ENCODE data around the gene SNAP25.

Gene SNAP25

DNA sequence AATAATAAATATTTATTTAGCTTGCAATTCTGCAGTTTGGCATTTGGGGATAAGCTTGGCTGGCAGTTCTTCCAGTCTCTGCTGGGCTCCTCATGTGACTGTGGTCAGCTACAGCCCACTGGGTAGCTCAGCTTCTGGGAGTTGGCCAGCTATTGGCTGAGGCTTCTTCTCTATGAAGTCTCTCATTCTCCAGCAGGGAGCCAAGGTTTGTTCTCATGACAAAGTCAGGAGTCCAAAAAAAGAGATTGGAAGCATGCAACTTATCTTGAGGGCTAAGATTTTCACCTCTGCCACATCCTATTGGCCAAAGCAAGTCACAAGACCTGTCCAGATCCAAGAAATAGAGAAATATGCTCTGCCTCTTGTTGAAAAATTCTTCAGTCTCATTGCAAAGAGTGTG is 94.6 kb downstream of the SNAP25 start:
- Histone ChIP-seq H3K9ac (ENCODE audit: low read depth, low read length) (no peak overlapping the region), H3K27me3 (ENCODE audit: insufficient read depth, low read length) (no peaks in the 10 kb centered on the region), H3K4me3 (ENCODE audit: low read length) (peak overlapping the region; percentile 31; the same call in 1 of the 2 replicates), H3K9me3 (ENCODE audit: insufficient read depth, low read depth, low read length) (peaks cover 12% of the 10 kb centered on the region), H3K36me3 (ENCODE audit: insufficient read depth, low read depth, low read length) (no peaks in the 10 kb centered on the region), H3K27ac (ENCODE audit: low read length) (no peak overlapping the region), H3K4me1 (ENCODE audit: insufficient read depth, low read length) (peaks cover 21% of the 10 kb centered on the region; the same call in 1 of the 2 replicates)

DNA sequence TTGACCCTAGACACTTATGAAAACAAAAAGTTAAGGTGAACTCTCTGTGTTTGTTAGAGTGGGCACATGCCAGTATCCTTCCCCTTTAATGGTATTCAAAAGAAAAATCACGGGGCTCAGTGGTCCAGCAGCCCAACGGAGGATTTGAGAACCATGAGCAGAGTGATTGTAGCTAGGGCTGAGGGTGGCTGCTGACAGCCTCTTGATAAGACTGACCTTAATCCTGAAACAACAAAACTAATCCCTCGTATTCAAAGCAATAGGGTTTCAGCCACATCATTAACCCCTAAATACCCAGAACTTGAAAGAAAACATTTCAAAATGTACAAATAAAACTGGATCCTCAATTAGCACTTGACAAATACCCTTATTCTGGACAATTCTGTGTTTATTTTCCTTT is 95.1 kb downstream of the SNAP25 start:
- peak overlapping the region; percentile 31; the same call in 1 of the 2 replicates for H3K4me3 ChIP-seq (ENCODE audit: low read length)
- H3K27me3 ChIP-seq (ENCODE audit: insufficient read depth, low read length) = no peaks in the 10 kb centered on the region
- no peaks in the 10 kb centered on the region for H3K36me3 ChIP-seq (ENCODE audit: insufficient read depth, low read depth, low read length)
- H3K4me1 ChIP-seq (ENCODE audit: insufficient read depth, low read length) = peaks cover 21% of the 10 kb centered on the region; the same call in 1 of the 2 replicates
- H3K9ac ChIP-seq (ENCODE audit: low read depth, low read length) = no peak overlapping the region
- peaks cover 12% of the 10 kb centered on the region for H3K9me3 ChIP-seq (ENCODE audit: insufficient read depth, low read depth, low read length)
- H3K27ac ChIP-seq (ENCODE audit: low read length) = no peak overlapping the region

DNA sequence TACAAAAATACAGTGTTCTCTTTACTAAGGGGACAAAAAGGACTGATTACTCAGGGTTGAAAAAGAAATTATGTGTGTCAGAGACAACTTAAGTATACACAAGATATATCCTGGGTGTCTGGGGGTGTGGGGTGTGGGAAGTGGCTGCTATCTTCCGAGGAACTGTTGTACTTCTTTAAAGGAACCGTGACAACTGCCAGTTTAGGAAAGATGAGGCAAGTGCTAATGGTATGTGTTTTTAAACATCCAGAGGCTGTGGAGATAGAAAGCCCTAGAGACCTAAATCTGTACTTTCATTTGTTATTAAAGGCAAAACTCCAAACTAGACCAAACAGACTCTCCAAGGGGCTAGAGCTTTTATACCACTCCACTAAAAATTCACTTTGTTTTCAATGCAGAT is 95.6 kb downstream of the SNAP25 start:
- no peaks in the 10 kb centered on the region for H3K36me3 ChIP-seq (ENCODE audit: insufficient read depth, low read depth, low read length)
- H3K9ac ChIP-seq (ENCODE audit: low read depth, low read length) = no peak overlapping the region
- H3K4me3 ChIP-seq (ENCODE audit: low read length) = peak overlapping the region; percentile 31; the same call in 1 of the 2 replicates
- H3K9me3 ChIP-seq (ENCODE audit: insufficient read depth, low read depth, low read length) = peaks cover 12% of the 10 kb centered on the region
- H3K4me1 ChIP-seq (ENCODE audit: insufficient read depth, low read length) = peaks cover 21% of the 10 kb centered on the region; the same call in 1 of the 2 replicates
- H3K27me3 ChIP-seq (ENCODE audit: insufficient read depth, low read length) = no peaks in the 10 kb centered on the region
- no peak overlapping the region for H3K27ac ChIP-seq (ENCODE audit: low read length)

DNA sequence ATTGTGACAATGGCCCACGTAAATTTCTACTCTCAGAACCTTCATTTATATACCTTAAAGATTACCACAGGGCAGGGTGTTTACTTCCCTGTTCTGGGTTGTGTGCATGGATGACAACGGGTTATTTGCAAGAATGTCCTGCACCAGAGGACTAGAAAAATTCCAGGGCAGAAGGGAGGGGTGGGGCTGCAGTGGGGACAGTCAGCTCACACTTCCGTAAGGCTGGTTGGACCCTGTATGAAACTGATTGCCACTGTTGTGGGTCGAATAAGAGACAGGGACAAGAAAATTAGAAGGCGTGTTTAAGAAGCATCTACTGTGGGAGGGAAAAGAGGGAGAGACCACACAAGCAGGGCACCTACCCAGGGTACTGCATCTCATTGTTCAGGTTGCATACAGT is 96.5 kb downstream of the SNAP25 start:
- H3K4me3 ChIP-seq (ENCODE audit: low read length) = 0 out of 2 replicates have a peak overlapping the region, but pooled peaks have one; percentile 10
- peaks cover 12% of the 10 kb centered on the region for H3K9me3 ChIP-seq (ENCODE audit: insufficient read depth, low read depth, low read length)
- no peak overlapping the region for H3K9ac ChIP-seq (ENCODE audit: low read depth, low read length)
- no peak overlapping the region for H3K27ac ChIP-seq (ENCODE audit: low read length)
- H3K36me3 ChIP-seq (ENCODE audit: insufficient read depth, low read depth, low read length) = no peaks in the 10 kb centered on the region
- no peaks in the 10 kb centered on the region for H3K27me3 ChIP-seq (ENCODE audit: insufficient read depth, low read length)
- peaks cover 21% of the 10 kb centered on the region; the same call in 1 of the 2 replicates for H3K4me1 ChIP-seq (ENCODE audit: insufficient read depth, low read length)

DNA sequence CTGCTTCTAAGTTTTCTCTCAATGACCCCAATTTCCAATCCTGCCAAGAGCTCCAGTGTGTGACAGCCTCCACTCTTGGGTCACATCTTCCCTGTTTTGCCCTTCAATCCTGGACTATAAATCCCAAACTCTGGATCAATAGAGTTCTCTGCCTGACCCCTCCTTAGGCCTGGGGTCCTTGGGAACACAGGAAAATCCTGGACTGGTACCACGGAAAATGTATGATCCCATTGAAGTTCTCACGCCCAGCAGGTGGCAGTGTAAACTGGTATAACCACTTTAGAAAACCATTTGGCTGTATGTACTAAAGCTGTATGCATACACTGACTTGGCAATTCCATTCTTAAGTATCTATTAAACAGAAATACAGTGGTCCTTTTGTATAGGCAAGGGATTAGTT is 98.0 kb downstream of the SNAP25 start:
- H3K36me3 ChIP-seq (ENCODE audit: insufficient read depth, low read depth, low read length) = no peaks in the 10 kb centered on the region
- no peak overlapping the region for H3K9ac ChIP-seq (ENCODE audit: low read depth, low read length)
- no peak overlapping the region for H3K4me3 ChIP-seq (ENCODE audit: low read length)
- no peaks in the 10 kb centered on the region for H3K27me3 ChIP-seq (ENCODE audit: insufficient read depth, low read length)
- H3K27ac ChIP-seq (ENCODE audit: low read length) = no peak overlapping the region
- peaks cover 21% of the 10 kb centered on the region; the same call in 1 of the 2 replicates for H3K4me1 ChIP-seq (ENCODE audit: insufficient read depth, low read length)
- H3K9me3 ChIP-seq (ENCODE audit: insufficient read depth, low read depth, low read length) = peaks cover 12% of the 10 kb centered on the region

DNA sequence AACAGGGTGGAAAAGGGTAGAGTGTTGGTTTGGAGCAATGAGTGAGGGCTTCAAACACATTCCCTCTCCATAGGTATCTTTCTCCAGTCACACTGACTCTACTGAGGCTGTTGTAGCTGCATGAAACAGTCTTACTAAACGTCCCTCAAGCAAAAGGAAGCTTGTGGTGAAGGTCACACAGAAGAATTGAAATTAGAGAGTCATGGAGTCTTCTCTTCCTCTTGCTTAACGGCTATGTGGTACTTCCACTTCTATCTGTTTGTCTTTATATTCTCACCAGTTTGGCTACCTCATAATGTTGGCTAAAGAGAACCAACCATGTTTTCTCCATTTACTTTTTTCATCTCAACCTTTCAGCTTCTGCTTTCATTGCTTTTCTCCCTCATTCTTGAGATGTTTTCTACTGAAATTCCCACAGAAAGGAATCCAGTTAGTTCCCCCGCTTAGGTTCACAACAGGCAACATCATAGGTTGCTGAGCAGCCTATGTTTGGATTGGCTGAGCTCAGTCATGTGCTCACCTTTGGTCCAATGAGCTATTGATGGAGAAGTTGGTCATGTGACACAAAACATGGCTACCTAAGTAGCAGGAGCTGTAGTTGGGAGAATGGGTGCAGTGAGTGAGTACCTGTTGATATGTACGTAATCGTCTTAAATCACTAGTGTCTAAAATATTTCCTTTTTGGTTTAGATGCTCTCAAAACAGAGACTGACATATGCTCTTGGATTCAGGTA is 99.8 kb downstream of the SNAP25 start:
- Histone ChIP-seq H3K27me3 (ENCODE audit: insufficient read depth, low read length) (no peaks in the 10 kb centered on the region), H3K9me3 (ENCODE audit: insufficient read depth, low read depth, low read length) (peaks cover 12% of the 10 kb centered on the region), H3K4me3 (ENCODE audit: low read length) (no peak overlapping the region), H3K36me3 (ENCODE audit: insufficient read depth, low read depth, low read length) (no peaks in the 10 kb centered on the region), H3K4me1 (ENCODE audit: insufficient read depth, low read length) (peaks cover 19% of the 10 kb centered on the region; the same call in 1 of the 2 replicates), H3K9ac (ENCODE audit: low read depth, low read length) (no peak overlapping the region), H3K27ac (ENCODE audit: low read length) (no peak overlapping the region)

DNA sequence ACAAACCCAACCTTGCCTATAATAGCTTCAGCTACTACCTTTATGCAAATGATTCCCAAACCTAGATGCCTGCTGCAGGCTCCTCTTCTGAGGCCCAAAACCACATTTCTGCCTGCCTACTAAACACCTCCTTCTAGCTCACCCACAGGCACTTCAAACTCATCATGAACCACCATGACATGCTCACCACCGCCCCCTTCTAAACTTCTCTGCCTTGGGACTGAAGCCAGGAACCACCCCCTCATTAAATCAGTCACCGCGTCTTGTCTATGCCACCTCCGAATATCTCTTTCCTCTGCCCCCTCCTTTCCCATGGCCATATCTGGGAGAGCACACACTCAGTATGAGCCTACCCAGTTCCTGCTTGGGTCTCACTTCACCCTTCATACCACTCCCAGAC is 101.2 kb downstream of the SNAP25 start:
- Histone ChIP-seq H3K9ac (ENCODE audit: low read depth, low read length) (no peak overlapping the region), H3K27me3 (ENCODE audit: insufficient read depth, low read length) (no peaks in the 10 kb centered on the region), H3K9me3 (ENCODE audit: insufficient read depth, low read depth, low read length) (peaks cover 12% of the 10 kb centered on the region), H3K4me3 (ENCODE audit: low read length) (no peak overlapping the region), H3K36me3 (ENCODE audit: insufficient read depth, low read depth, low read length) (no peaks in the 10 kb centered on the region), H3K27ac (ENCODE audit: low read length) (no peak overlapping the region), H3K4me1 (ENCODE audit: insufficient read depth, low read length) (peaks cover 5% of the 10 kb centered on the region; the same call in 1 of the 2 replicates)

DNA sequence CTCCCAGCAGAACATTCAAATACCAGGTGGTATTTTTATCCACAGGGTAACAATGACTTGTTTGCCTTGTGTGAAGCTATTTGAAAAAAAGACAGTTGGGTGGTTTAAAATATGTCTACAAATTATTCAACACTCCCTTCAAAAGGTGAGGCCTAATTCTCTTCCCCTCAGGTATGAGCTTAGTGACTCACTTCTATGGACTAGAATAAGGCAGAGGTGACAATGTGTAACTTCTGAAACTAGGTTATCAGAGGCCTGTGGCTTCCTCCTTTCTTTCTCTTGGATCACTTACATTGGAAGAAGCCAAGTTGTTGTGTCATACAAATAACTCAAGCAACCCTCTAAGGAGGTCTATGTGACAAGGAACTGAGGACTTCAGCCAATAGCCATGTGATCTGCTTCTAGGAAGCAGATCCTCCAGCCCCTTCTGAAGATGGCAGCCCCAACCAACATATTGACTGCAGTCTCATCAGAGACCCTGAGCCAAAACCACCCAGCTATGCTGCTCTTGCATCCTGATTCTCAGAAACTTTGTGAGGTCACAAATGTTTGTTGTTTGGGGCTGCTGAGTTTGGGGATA is 102.6 kb downstream of the SNAP25 start:
- Histone ChIP-seq H3K27me3 (ENCODE audit: insufficient read depth, low read length) (no peaks in the 10 kb centered on the region), H3K27ac (ENCODE audit: low read length) (no peak overlapping the region), H3K36me3 (ENCODE audit: insufficient read depth, low read depth, low read length) (no peaks in the 10 kb centered on the region)

DNA sequence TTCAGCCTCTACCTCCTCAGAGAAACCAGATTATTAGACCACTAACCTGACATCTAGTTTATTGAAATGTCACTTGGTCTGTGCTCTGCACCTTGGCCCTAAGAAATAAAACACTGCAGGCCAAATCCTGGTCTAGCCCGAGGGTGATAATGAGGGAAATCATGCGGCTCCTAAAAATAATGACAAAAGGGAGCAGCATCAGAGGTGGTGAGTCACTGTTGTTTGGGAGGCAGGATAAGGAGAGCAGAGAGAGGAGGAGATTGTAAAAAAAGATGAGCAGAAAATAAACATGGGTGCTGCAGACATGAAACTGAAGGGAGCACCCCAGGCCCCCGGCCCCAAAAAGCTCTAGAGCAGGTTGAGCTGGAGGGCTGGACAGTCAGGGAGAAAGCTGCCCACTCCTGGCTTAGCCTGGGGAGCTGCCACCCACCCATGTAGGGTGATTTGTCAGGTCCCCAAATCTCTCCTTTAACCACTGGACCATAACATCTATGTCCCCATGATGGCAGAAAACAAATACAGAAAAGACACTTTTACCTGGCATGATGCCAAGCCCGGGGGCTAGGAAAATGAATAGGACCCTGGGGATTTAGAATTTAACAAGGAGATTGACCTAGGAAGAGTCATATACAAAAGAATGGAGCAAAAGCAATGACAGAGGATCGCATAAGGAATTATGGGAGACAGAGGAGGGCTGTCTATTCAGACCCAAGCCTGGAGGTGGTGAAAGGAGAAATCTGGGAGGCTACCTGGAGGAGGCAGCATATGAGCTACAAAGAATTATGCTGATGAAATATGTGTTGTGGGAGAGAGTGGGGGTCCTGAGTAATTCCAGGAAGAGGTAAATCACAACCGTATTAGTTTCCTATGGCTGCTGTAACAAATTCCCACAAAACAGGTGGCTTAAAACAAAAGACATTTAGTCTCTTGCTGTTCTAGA is 103.7 kb downstream of the SNAP25 start:
- H3K27me3 ChIP-seq (ENCODE audit: insufficient read depth, low read length) = no peaks in the 10 kb centered on the region
- H3K4me1 ChIP-seq (ENCODE audit: insufficient read depth, low read length) = no peaks in the 10 kb centered on the region
- no peak overlapping the region for H3K4me3 ChIP-seq (ENCODE audit: low read length)
- no peaks in the 10 kb centered on the region for H3K36me3 ChIP-seq (ENCODE audit: insufficient read depth, low read depth, low read length)
- H3K9ac ChIP-seq (ENCODE audit: low read depth, low read length) = no peak overlapping the region
- H3K9me3 ChIP-seq (ENCODE audit: insufficient read depth, low read depth, low read length) = no peaks in the 10 kb centered on the region
- H3K27ac ChIP-seq (ENCODE audit: low read length) = no peak overlapping the region

More for the DNA sequence above, 102.6 kb downstream of the SNAP25 start:
- no peak overlapping the region for H3K9ac ChIP-seq (ENCODE audit: low read depth, low read length)
- no peaks in the 10 kb centered on the region for H3K4me1 ChIP-seq (ENCODE audit: insufficient read depth, low read length)
- no peak overlapping the region for H3K4me3 ChIP-seq (ENCODE audit: low read length)
- peaks cover 11% of the 10 kb centered on the region for H3K9me3 ChIP-seq (ENCODE audit: insufficient read depth, low read depth, low read length)

DNA sequence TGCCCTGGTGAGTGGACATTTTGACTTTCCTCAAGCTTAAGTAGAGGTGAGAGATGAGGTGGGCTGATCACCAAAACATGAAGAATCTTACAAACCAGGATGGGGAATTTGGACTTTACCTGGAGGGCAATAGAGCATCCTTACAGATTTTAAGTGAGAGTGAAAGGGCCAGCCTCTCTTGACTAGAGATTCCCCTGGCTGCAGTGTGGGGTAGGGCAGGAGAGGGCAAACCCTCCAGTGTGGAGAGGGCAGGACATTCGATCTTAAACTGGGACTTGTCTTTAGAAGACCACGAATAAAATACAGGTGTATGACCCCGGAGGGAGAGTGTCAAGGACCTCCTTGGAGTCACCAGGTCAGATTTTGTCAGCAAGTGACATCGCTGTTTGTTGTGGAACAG is 105.1 kb downstream of the SNAP25 start:
- H3K9me3 ChIP-seq (ENCODE audit: insufficient read depth, low read depth, low read length) = no peaks in the 10 kb centered on the region

DNA sequence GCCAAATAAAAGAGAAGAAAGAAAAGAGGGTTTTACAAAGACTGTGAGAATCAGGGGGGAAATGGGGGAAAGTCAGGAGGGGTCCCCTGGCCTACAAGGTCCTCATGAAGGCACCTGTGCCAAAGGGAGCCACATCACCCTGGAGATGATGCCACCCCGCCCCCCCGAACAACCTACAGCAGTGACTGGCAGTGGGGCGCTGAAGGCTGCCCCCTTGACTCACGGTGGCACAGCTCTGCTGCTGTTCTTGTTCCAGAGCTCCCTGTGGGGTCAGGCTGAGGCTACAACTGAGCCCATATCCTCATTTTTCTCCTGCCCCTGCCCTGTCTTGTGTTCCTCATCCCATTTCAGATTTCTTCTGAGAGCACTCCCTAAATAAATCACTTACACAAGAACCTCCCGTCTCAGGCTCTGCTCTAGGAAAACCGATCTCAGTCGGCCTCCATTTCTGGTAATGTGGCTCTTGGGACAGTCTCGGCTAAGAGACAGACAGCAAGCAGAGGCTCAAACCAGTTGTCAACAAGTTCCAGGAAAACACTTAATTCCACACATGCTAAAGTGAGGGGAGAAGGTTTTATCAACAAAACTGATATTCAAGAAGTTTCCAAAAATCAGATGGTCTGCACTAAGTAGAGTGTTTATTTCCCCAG is 105.7 kb downstream of the SNAP25 start:
- Histone ChIP-seq H3K4me1 (ENCODE audit: insufficient read depth, low read length) (no peaks in the 10 kb centered on the region), H3K9ac (ENCODE audit: low read depth, low read length) (no peak overlapping the region), H3K27me3 (ENCODE audit: insufficient read depth, low read length) (no peaks in the 10 kb centered on the region), H3K9me3 (ENCODE audit: insufficient read depth, low read depth, low read length) (no peaks in the 10 kb centered on the region), H3K27ac (ENCODE audit: low read length) (no peak overlapping the region), H3K36me3 (ENCODE audit: insufficient read depth, low read depth, low read length) (no peaks in the 10 kb centered on the region), H3K4me3 (ENCODE audit: low read length) (no peak overlapping the region)

More for the DNA sequence above, 105.1 kb downstream of the SNAP25 start:
- Histone ChIP-seq H3K27ac (ENCODE audit: low read length) (no peak overlapping the region), H3K4me1 (ENCODE audit: insufficient read depth, low read length) (no peaks in the 10 kb centered on the region), H3K4me3 (ENCODE audit: low read length) (no peak overlapping the region), H3K27me3 (ENCODE audit: insufficient read depth, low read length) (no peaks in the 10 kb centered on the region), H3K9ac (ENCODE audit: low read depth, low read length) (no peak overlapping the region), H3K36me3 (ENCODE audit: insufficient read depth, low read depth, low read length) (no peaks in the 10 kb centered on the region)
